Activated T-helper 17 cell treated with anti-CD3 and anti-CD28 coated beads, Interleukin-2, amount 50 U/mL, for 72 hours (primary cell): ENCODE results near the gene IL11. TPM values are rescaled to one million over a fixed set of nuclear protein-coding genes. Genes with fewer than 3 reads are reported as not detected.

Source experiments
- ATAC-seq: fragments of 150-1000 bp; cut with Tn5 transposase; replicated peaks from 2 replicates; pipeline ENCODE4 v1.10.0; 2021; ENCODE audit warnings: mild to moderate bottlenecking, moderate library complexity
- H3K27ac Mint-ChIP-seq: one replicate; pipeline ENCODE4 v1.8.0; 2022; ENCODE audit warnings: mixed read lengths
- H3K27me3 Mint-ChIP-seq: one replicate; pipeline ENCODE4 v1.8.0; 2022; ENCODE audit warnings: mixed read lengths
- H3K36me3 Mint-ChIP-seq: one replicate; pipeline ENCODE4 v1.8.0; 2022; ENCODE audit warnings: low read depth, mild to moderate bottlenecking, mixed read lengths
- H3K4me1 Mint-ChIP-seq: one replicate; pipeline ENCODE4 v1.8.0; 2022; ENCODE audit warnings: mixed read lengths
- H3K4me3 Mint-ChIP-seq: one replicate; pipeline ENCODE4 v1.8.0; 2022; ENCODE audit warnings: mild to moderate bottlenecking, mixed read lengths
- H3K9me3 Mint-ChIP-seq: one replicate; pipeline ENCODE4 v1.8.0; 2022; ENCODE audit warnings: mixed read lengths
- total RNA-seq, 2 donors: library from RNA; stranded (reverse); gene quantifications; one replicate each; pipeline ENCODE4 v1.2.3, GENCODE V29; 2022

Gene IL11
- total RNA-seq, 2 donors from 2014 or later: 0.15 to 0.95 TPM

GRCh38 chr19:55400281-55401087, 30.2 kb upstream of the IL11 start:
- no peaks in the 10 kb centered on the region for H3K9me3 Mint-ChIP-seq
- peaks cover 11% of the 10 kb centered on the region for H3K4me1 Mint-ChIP-seq
- no peak overlapping the region for H3K4me3 Mint-ChIP-seq
- H3K27me3 Mint-ChIP-seq: no peaks in the 10 kb centered on the region
- H3K27ac Mint-ChIP-seq: no peak overlapping the region
- H3K36me3 Mint-ChIP-seq: peaks cover 50% of the 10 kb centered on the region
- no peak for ATAC-seq

- Mint-ChIP-seq H3K4me3 (peak overlapping the region; percentile 62), H3K27me3 (no peaks in the 10 kb centered on the region), H3K27ac (peak overlapping the region; percentile 81), H3K36me3 (peaks cover 28% of the 10 kb centered on the region), H3K9me3 (no peaks in the 10 kb centered on the region), H3K4me1 (peaks cover 9% of the 10 kb centered on the region)
- ATAC-seq: peak; percentile 92
These were observed 28.1 kb upstream of the IL11 start for GRCh38 chr19:55398200-55398925.

- H3K9me3 Mint-ChIP-seq: no peaks in the 10 kb centered on the region
- peaks cover 13% of the 10 kb centered on the region for H3K4me1 Mint-ChIP-seq
- H3K27me3 Mint-ChIP-seq: no peaks in the 10 kb centered on the region
- no peak overlapping the region for H3K4me3 Mint-ChIP-seq
- H3K36me3 Mint-ChIP-seq: peaks cover 42% of the 10 kb centered on the region
- no peak overlapping the region for H3K27ac Mint-ChIP-seq
- ATAC-seq: no peak
These were observed 22.8 kb upstream of the IL11 start for GRCh38 chr19:55392820-55393761.

- no peak for ATAC-seq
- Mint-ChIP-seq H3K4me3 (no peak overlapping the region), H3K4me1 (peaks cover 10% of the 10 kb centered on the region), H3K9me3 (no peaks in the 10 kb centered on the region), H3K36me3 (peaks cover 54% of the 10 kb centered on the region), H3K27me3 (no peaks in the 10 kb centered on the region), H3K27ac (no peak overlapping the region)
These were observed 21.7 kb upstream of the IL11 start for GRCh38 chr19:55391702-55392615.

GRCh38 chr19:55391191-55391670, 21.0 kb upstream of the IL11 start:
- Mint-ChIP-seq H3K27me3 (no peaks in the 10 kb centered on the region), H3K4me3 (no peak overlapping the region), H3K9me3 (no peaks in the 10 kb centered on the region), H3K36me3 (peaks cover 61% of the 10 kb centered on the region), H3K4me1 (peaks cover 14% of the 10 kb centered on the region), H3K27ac (peak overlapping the region; percentile 75)
- no peak for ATAC-seq

- Mint-ChIP-seq H3K9me3 (no peaks in the 10 kb centered on the region), H3K27me3 (no peaks in the 10 kb centered on the region), H3K36me3 (peaks cover 68% of the 10 kb centered on the region), H3K4me1 (peaks cover 14% of the 10 kb centered on the region), H3K4me3 (peak overlapping the region; percentile 100), H3K27ac (peak overlapping the region; percentile 75)
- ATAC-seq: no peak
These were observed 20.2 kb upstream of the IL11 start for GRCh38 chr19:55390461-55390880.

- Mint-ChIP-seq H3K4me1 (peaks cover 14% of the 10 kb centered on the region), H3K27ac (peak overlapping the region; percentile 75), H3K4me3 (peak overlapping the region; percentile 100), H3K9me3 (no peaks in the 10 kb centered on the region), H3K27me3 (no peaks in the 10 kb centered on the region), H3K36me3 (peaks cover 73% of the 10 kb centered on the region)
- no peak for ATAC-seq
These were observed 19.4 kb upstream of the IL11 start for GRCh38 chr19:55389386-55390317.

GRCh38 chr19:55387736-55388497, 17.7 kb upstream of the IL11 start:
- peak overlapping the region; percentile 100 for H3K4me3 Mint-ChIP-seq
- peaks cover 14% of the 10 kb centered on the region for H3K4me1 Mint-ChIP-seq
- H3K36me3 Mint-ChIP-seq: peaks cover 73% of the 10 kb centered on the region
- peak overlapping the region; percentile 100 for H3K27ac Mint-ChIP-seq
- no peaks in the 10 kb centered on the region for H3K9me3 Mint-ChIP-seq
- H3K27me3 Mint-ChIP-seq: no peaks in the 10 kb centered on the region
- ATAC-seq: no peak

GRCh38 chr19:55386493-55386971, 16.3 kb upstream of the IL11 start:
- peak overlapping the region; percentile 100 for H3K27ac Mint-ChIP-seq
- ATAC-seq: no peak

GRCh38 chr19:55385724-55386492, 15.6 kb upstream of the IL11 start, which contains the start of gene RPL28:
TSS of gene RPL28 (plus strand) at chr19:55385932. CDS start at chr19:55386358, 426 bp downstream.
- peak; percentile 81 for ATAC-seq
- H3K4me1 Mint-ChIP-seq: peaks cover 26% of the 10 kb centered on the region
- no peaks in the 10 kb centered on the region for H3K27me3 Mint-ChIP-seq
- no peaks in the 10 kb centered on the region for H3K9me3 Mint-ChIP-seq
- peak within 1 kb of the TSS; percentile 100 for H3K27ac Mint-ChIP-seq
- peaks cover 59% of the 10 kb centered on the region for H3K36me3 Mint-ChIP-seq
- peak within 1 kb of the TSS; percentile 100 for H3K4me3 Mint-ChIP-seq

More at GRCh38 chr19:55386493-55386971, 16.3 kb upstream of the IL11 start:
- H3K36me3 Mint-ChIP-seq: peaks cover 65% of the 10 kb centered on the region
- no peaks in the 10 kb centered on the region for H3K9me3 Mint-ChIP-seq
- H3K27me3 Mint-ChIP-seq: no peaks in the 10 kb centered on the region
- H3K4me3 Mint-ChIP-seq: peak overlapping the region; percentile 100
- H3K4me1 Mint-ChIP-seq: peaks cover 24% of the 10 kb centered on the region
